Thoracic aorta (tissue), 2 donors: ENCODE data around the gene CHRNA7. TPM values are rescaled to one million over a fixed set of nuclear protein-coding genes. Genes with fewer than 3 reads are reported as not detected.
A peak's percentile ranks its signal among the peaks of the same experiment; 100 is the strongest.

Experiments
- ATAC-seq: fragments of 150-250 bp; one replicate; pipeline ENCODE4 v1.8.0; 2017; ENCODE audit warnings: low read depth; ENCODE audit not compliant: insufficient number of reproducible peaks, low FRiP score
- DNase-seq: peaks from one replicate; pipeline ENCODE4 v3.0.0-alpha.2; 2020; ENCODE audit warnings: low spot score
- H3K27ac ChIP-seq, 2 donors: fragments of 200-600 bp; sonication (generic); 1 replicate in 1 of 2; 2 replicates in 1 of 2; pipeline ENCODE4 v1.5.1; 2016; ENCODE audit warnings: mild to moderate bottlenecking in 2 of 2, moderate library complexity in 2 of 2
- H3K27me3 ChIP-seq: fragments of 200-600 bp; sonication (generic); replicated peaks from 2 replicates; pipeline ENCODE4 v1.6.0; 2016; ENCODE audit warnings: mild to moderate bottlenecking; ENCODE audit not compliant: insufficient read depth
- H3K36me3 ChIP-seq: fragments of 200-600 bp; sonication (generic); one replicate; pipeline ENCODE4 v1.5.1; 2016
- H3K4me1 ChIP-seq, 2 donors: fragments of 200-600 bp; sonication (generic); 1 replicate in 1 of 2; 2 replicates in 1 of 2; pipeline versions ENCODE4 v1.5.1 to v1.6.0; 2016; ENCODE audit warnings: low read depth in 2 of 2, mild to moderate bottlenecking in 1 of 2; ENCODE audit not compliant: control insufficient read depth in 1 of 2
- H3K4me3 ChIP-seq: fragments of 200-600 bp; sonication (generic); 2 replicates; pipeline ENCODE4 v1.5.1; 2016; ENCODE audit warnings: mild to moderate bottlenecking
- H3K9me3 ChIP-seq: fragments of 200-600 bp; sonication (generic); 2 replicates; pipeline ENCODE4 v1.5.1; 2016
- total RNA-seq, 2 donors: library from RNA; depleted of rRNA; stranded (reverse); fragments of >200 nt; gene quantifications; one replicate each; pipeline versions ENCODE4 v1.1.0 to v1.2.3, GENCODE V29; 2016
- TF ChIP-seq, protein P1 (sequence below): fragments of 200-600 bp; sonication (generic); IDR thresholded peaks from one replicate; pipeline ENCODE4 v1.5.1; 2019; ENCODE audit warnings: antibody characterized with exemption

CHRNA7 gene
- total RNA-seq, 2 donors from 2014 or later = 0.95 to 1.9 TPM

DNA sequence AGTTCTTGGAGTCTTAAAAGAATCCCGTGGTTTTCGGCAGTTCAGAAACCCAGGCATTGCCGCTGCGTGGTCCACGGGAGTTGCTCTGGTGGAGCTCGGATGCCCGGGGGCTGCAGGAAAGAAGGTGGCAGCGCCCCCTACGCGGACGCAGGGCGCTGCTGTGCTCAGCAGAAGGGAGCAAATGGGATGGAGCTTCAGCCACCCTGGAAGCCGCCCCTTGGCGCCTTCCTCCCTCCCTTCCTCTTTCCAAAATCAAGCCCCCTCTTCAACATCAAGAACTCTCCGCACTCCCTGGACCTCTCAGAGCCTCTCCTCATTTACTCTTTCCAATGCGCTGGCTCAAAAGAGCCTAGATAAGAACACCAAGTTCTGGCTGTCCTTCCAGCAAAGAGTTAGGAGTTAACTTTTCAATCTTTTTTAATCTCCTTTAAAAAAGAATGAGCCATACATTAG is 880 bp upstream of the CHRNA7 start:
- DNase-seq (no peak), ATAC-seq (peak; percentile 26)
- H3K4me3 ChIP-seq = peak overlapping the region; percentile 74
- no peaks in the 10 kb centered on the region for H3K36me3 ChIP-seq
- no peaks in the 10 kb centered on the region for H3K27me3 ChIP-seq
- H3K27ac ChIP-seq = no peak overlapping the region
- TF ChIP-seq, protein P1, sequence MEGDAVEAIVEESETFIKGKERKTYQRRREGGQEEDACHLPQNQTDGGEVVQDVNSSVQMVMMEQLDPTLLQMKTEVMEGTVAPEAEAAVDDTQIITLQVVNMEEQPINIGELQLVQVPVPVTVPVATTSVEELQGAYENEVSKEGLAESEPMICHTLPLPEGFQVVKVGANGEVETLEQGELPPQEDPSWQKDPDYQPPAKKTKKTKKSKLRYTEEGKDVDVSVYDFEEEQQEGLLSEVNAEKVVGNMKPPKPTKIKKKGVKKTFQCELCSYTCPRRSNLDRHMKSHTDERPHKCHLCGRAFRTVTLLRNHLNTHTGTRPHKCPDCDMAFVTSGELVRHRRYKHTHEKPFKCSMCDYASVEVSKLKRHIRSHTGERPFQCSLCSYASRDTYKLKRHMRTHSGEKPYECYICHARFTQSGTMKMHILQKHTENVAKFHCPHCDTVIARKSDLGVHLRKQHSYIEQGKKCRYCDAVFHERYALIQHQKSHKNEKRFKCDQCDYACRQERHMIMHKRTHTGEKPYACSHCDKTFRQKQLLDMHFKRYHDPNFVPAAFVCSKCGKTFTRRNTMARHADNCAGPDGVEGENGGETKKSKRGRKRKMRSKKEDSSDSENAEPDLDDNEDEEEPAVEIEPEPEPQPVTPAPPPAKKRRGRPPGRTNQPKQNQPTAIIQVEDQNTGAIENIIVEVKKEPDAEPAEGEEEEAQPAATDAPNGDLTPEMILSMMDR = no peak
- peaks cover 0 to 9% of the 10 kb centered on the region in 2 donors for H3K4me1 ChIP-seq
- H3K9me3 ChIP-seq = no peaks in the 10 kb centered on the region

DNA sequence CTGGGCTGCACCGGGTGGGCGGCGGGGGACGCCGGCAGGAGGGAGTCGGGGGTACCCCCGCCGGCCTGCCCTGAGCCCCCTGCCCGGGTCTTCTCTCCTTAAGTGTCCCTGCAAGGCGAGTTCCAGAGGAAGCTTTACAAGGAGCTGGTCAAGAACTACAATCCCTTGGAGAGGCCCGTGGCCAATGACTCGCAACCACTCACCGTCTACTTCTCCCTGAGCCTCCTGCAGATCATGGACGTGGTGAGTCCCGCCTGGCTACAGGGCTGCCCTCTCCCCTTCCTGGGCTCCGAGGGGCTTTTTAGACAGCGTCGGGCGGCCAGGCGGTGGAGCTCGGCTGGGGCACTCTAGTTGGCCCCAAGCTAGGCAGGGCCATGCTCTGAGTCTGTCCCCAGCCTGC is 480 bp downstream of the CHRNA7 start:
- no peak overlapping the region for H3K27ac ChIP-seq
- H3K27me3 ChIP-seq = no peaks in the 10 kb centered on the region

DNA sequence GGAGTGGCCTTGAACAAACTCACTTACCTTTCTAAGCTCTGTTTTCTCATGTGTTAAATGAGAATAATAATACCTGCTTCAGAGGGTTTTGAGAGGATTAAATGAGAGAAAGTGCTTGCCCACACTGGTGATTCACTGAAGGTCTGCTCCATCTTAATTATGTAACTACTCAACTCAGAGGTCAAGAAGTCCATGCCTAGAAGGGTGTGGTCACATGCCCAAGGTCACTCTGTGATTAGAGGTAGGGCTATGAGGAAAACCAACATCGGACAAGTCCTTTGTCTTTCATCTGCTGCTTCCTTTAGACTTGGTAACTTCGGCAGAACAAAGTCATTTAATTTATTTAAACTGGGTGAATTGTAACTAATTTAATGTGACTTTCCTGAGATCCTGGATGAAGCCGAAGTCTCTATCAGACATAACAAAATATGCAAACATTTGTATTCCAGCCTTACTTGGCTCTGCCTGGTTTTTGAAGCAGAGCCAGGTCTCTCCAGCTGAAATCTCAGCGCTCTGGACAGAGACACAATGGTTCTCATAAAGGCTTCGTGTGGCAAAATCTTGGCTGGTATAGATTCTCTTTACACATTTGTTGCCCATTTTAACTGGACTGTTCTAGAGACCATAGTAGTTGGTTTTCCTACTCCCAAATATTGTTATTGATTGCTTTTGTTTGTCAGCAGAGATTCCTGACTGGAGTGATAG is 3.0 kb downstream of the CHRNA7 start:
- no peak overlapping the region for H3K27ac ChIP-seq
- DNase-seq (no peak), ATAC-seq (no peak)
- H3K27me3 ChIP-seq = no peaks in the 10 kb centered on the region
- no peaks in the 10 kb centered on the region for H3K9me3 ChIP-seq
- H3K36me3 ChIP-seq = no peaks in the 10 kb centered on the region
- TF ChIP-seq, protein P1 = no peak
- H3K4me1 ChIP-seq = peaks cover 0 to 9% of the 10 kb centered on the region in 2 donors
- no peak overlapping the region for H3K4me3 ChIP-seq

More for the DNA sequence above, 480 bp downstream of the CHRNA7 start:
- ATAC-seq (no peak), DNase-seq (no peak)
- peaks cover 0 to 9% of the 10 kb centered on the region in 2 donors for H3K4me1 ChIP-seq
- peak overlapping the region; percentile 74 for H3K4me3 ChIP-seq
- no peaks in the 10 kb centered on the region for H3K9me3 ChIP-seq
- TF ChIP-seq, protein P1 = no peak
- H3K36me3 ChIP-seq = no peaks in the 10 kb centered on the region

DNA sequence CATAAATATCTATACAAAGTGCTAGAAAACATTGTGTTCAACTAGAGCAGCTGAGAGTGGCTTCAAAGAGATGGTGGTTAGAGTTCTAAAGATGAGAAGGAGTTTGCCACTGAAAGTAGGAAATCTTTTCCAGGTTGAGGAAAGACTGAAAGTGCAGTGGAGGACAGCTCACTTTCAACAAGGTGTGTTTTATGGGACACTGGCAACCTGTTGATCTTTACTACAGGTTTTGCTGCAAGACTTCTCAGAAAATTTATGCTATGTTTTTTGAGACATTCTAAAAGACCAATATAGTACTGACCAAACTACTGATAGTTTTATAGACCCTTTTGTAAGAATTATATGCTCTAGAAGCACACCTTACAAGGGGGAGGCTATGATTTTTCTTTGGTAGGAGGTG is 3.8 kb downstream of the CHRNA7 start:
- TF ChIP-seq, protein P1 = no peak
- no peaks in the 10 kb centered on the region for H3K27me3 ChIP-seq
- ATAC-seq (no peak), DNase-seq (no peak)
- no peaks in the 10 kb centered on the region for H3K9me3 ChIP-seq
- no peak overlapping the region for H3K27ac ChIP-seq
- H3K4me3 ChIP-seq = no peak overlapping the region
- peaks cover 0 to 8% of the 10 kb centered on the region in 2 donors for H3K4me1 ChIP-seq
- no peaks in the 10 kb centered on the region for H3K36me3 ChIP-seq

DNA sequence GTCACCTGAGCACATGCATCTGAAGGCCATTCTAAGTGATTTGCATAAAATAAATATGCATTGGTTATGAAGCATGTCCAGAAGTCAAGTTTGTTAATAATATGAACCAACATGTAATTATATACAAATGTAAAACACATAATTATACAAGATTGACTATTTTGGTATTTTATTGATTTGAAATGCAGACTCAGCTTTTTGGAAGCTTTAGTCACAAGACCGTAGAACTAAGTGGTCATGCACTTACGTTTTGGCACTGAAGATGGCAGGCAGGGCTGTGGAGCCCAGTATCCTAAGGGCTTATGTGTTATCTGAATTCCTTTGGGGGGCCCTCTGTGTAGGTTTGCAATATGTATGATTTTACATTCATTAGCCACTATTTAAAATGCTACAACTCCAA is 5.0 kb downstream of the CHRNA7 start:
- TF ChIP-seq, protein P1 = no peak
- Histone ChIP-seq H3K4me1 (no peaks in the 10 kb centered on the region), H3K27me3 (no peaks in the 10 kb centered on the region), H3K27ac (no peak overlapping the region), H3K9me3 (no peaks in the 10 kb centered on the region), H3K36me3 (no peaks in the 10 kb centered on the region), H3K4me3 (no peak overlapping the region)
- ATAC-seq = no peak
- no peak for DNase-seq
